A549 treated with AZD2906 at 1 μM for 4 hours (cell line): ENCODE data around the gene GGA1. TPM values are rescaled to one million over a fixed set of nuclear protein-coding genes. Genes with fewer than 3 reads are reported as not detected.

Source experiments
- total RNA-seq: library from RNA; stranded (reverse); fragments of 200-300 nt; extraction: Qiagen RNA extraction; gene quantifications from 5 replicates; pipeline ENCODE4 v1.2.3, GENCODE V29; 2022

GGA1 gene, protein sequence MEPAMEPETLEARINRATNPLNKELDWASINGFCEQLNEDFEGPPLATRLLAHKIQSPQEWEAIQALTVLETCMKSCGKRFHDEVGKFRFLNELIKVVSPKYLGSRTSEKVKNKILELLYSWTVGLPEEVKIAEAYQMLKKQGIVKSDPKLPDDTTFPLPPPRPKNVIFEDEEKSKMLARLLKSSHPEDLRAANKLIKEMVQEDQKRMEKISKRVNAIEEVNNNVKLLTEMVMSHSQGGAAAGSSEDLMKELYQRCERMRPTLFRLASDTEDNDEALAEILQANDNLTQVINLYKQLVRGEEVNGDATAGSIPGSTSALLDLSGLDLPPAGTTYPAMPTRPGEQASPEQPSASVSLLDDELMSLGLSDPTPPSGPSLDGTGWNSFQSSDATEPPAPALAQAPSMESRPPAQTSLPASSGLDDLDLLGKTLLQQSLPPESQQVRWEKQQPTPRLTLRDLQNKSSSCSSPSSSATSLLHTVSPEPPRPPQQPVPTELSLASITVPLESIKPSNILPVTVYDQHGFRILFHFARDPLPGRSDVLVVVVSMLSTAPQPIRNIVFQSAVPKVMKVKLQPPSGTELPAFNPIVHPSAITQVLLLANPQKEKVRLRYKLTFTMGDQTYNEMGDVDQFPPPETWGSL
- total RNA-seq: 17.7 to 23.1 TPM (median 20.7 TPM) in 5 replicates

GRCh38 chr22:37608477-37609239 lies at the start of gene GGA1:
TSS of gene GGA1 (plus strand) at chr22:37608834. CDS start at chr22:37608861, 27 bp downstream.

GRCh38 chr22:37559901-37560607 lies 48.6 kb upstream of the GGA1 start, which contains the start of gene CDC42EP1:
TSS of gene CDC42EP1 (plus strand) at chr22:37560480. CDS start at chr22:37566350, 5,870 bp downstream.

DNA sequence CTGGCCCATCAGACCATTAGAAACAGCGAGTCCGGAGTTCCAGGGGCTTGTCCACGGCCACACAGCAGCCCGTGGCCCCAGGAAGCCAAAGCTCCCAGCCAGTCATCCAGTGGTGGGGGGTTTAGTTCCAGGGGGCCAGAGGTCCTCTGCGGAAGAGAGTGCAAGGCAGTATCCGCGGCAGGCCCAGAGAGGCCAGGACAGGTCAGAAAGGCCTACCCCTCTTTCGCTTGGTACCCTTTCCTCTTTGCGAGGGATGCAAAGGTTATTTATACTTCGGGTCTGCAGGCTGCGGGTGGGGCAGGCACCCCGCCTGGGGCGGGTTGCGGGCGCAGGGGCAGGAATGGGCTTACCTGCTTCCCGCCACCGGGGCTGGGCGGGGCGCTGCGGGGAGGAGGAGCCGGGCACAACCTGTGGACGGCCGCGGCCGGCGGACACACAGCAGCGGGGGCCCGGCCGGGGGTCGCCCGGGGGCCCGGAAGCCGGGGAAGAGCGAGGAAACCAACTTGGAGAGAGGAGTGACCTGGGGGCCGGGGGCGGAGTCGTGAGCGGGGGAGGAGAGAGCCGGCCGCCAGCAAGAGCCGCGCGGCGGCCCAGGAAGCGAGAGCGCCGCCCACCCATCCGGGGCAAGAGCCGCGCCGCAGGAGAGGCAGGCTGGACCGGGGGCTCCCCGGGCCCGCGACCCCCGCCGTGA lies 30.6 kb downstream of the GGA1 start, which contains the start of gene SH3BP1:
SH3BP1 (plus strand) TSS at position 600 of the 691 bp plus-strand sequence. CDS start 119 bp downstream, outside the sequence.

DNA sequence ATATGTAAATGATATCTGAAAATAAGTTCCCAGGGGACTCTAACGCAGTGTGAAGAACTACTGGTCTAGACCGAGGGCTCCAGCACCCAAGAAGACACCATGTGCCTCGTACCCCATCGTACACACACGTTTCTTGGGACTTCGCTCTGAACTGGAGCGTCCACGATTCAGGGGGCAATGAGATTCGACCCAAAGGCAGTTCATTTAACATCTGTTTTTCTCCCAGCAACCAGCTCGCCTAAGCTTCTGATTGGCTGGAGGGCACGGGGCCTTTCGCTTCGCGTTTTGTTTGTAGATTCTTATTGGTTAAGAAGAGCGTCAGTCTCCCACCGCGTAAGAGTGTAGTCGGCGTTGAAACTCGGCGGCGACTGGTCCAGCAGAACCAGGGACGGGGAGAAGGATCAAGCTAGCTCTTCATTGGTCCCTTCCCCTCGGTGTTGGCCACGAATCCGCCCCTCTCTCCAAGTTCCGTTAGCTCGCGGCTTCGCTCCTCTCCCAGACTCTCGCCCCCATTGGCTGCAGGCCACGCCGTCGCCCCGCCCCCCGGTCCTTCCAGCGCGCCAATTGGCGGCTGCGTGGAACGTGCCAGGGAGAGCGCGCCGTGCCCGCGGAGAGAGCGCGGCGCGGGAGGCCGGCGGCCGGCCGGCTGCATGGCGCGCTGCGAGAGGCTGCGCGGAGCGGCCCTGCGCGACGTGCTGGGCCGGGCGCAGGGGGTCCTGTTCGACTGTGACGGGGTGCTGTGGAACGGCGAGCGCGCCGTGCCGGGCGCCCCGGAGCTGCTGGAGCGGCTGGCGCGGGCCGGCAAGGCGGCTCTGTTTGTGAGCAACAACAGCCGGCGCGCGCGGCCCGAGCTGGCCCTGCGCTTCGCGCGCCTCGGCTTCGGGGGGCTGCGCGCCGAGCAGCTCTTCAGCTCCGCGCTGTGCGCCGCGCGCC lies 49.8 kb downstream of the GGA1 start, which contains the start of gene PDXP:
PDXP (plus strand) TSS at position 591 of the 933 bp plus-strand sequence; CDS start at position 651, 60 bp downstream.

GRCh38 chr22:37674951-37675929 lies 66.6 kb downstream of the GGA1 start, which contains the start of gene LGALS1:
TSS of gene LGALS1 (plus strand) at chr22:37675636. CDS start at chr22:37675703, 67 bp downstream.

Other genes starting within 250 kb of the GGA1 start
- 5.0 to 6.7 TPM (median 5.6 TPM) in 5 replicates for gene ELFN2, start 181.4 kb upstream of the GGA1 start, total RNA-seq
- 0.70 to 1.7 TPM (median 1.4 TPM) in 5 replicates for gene MFNG, start 122.5 kb upstream of the GGA1 start, total RNA-seq
- 23.3 to 32.2 TPM (median 31.4 TPM) in 5 replicates for gene CARD10, start 89.4 kb upstream of the GGA1 start, total RNA-seq
- gene CDC42EP1, start 48.4 kb upstream of the GGA1 start, total RNA-seq: 22.8 to 32.8 TPM (median 31.6 TPM) in 5 replicates
- gene LGALS2, start 28.7 kb upstream of the GGA1 start, total RNA-seq: 0.16 to 0.30 TPM (median 0.19 TPM) in 4 of 5 replicates, not detected in the other
- gene SH3BP1, start 30.8 kb downstream of the GGA1 start, total RNA-seq: 1.0 to 2.0 TPM (median 1.6 TPM) in 5 replicates
- 12.2 to 17.5 TPM (median 15.7 TPM) in 5 replicates for gene PDXP, start 49.9 kb downstream of the GGA1 start, total RNA-seq
- 1,265 to 1,421 TPM (median 1,365 TPM) in 5 replicates for gene LGALS1, start 66.8 kb downstream of the GGA1 start, total RNA-seq
- 24.4 to 29.5 TPM (median 27.5 TPM) in 5 replicates for gene NOL12, start 77.5 kb downstream of the GGA1 start, total RNA-seq
- 30.0 to 40.5 TPM (median 37.3 TPM) in 5 replicates for gene TRIOBP, start 88.2 kb downstream of the GGA1 start, total RNA-seq
- gene GCAT, start 199.1 kb downstream of the GGA1 start, total RNA-seq: 3.5 to 4.2 TPM (median 3.8 TPM) in 5 replicates
- gene GALR3, start 214.5 kb downstream of the GGA1 start, total RNA-seq: 0.08 TPM in 1 of 5 replicates, not detected in the others
- 18.3 to 23.9 TPM (median 23.5 TPM) in 5 replicates for gene ANKRD54, start 235.5 kb downstream of the GGA1 start, total RNA-seq
- gene EIF3L, start 240.6 kb downstream of the GGA1 start, total RNA-seq: 257 to 285 TPM (median 270 TPM) in 5 replicates